Transverse colon (tissue), 4 donors: ENCODE data around the gene DIP2A.

Source experiments
- CTCF ChIP-seq, 5 experiments: fragments of 200-600 bp in 3 of 5; fragments of 450-650 bp in 2 of 5; sonication (generic) in 3 of 5; IDR thresholded peaks; 1 replicate in 2 of 5; 2 replicates in 3 of 5; pipeline ENCODE4 v1.5.1; 2016 to 2017; ENCODE audit warnings: antibody characterized with exemption in 5 of 5, inconsistent platforms in 3 of 5, mild to moderate bottlenecking in 2 of 5, moderate library complexity in 1 of 5
- EP300 ChIP-seq: sonication (generic); formaldehyde crosslinking; IDR thresholded peaks from one replicate; pipeline ENCODE4 v1.6.1; 2017; ENCODE audit warnings: antibody characterized with exemption, low read depth
- POLR2AphosphoS5 ChIP-seq, 3 donors: sonication (generic); formaldehyde crosslinking; IDR thresholded peaks; one replicate each; pipeline ENCODE4 v1.6.1; 2016; ENCODE audit warnings: antibody characterized with exemption in 3 of 3

GRCh38 chr21:46515109-46515508 is 56.4 kb downstream of the DIP2A start:
- TF ChIP-seq CTCF (IDR thresholded peaks at IDR 0.05) (no peak), POLR2AphosphoS5 (IDR thresholded peaks at IDR 0.05) (no peak), EP300 (no peak)
